Thyroid gland (tissue), 4 donors: ENCODE results near the gene KIRREL2.

Experiments
- POLR2A ChIP-seq, 2 donors: fragments of 450-650 bp; IDR thresholded peaks; one replicate each; pipeline ENCODE4 v1.6.1; 2017; ENCODE audit warnings: antibody characterized with exemption in 2 of 2, mild to moderate bottlenecking in 2 of 2, moderate library complexity in 1 of 2
- TF ChIP-seq, protein P1 (sequence below), 6 experiments: fragments of 200-600 bp in 3 of 6; fragments of 450-650 bp in 3 of 6; sonication (generic) in 3 of 6; IDR thresholded peaks; one replicate each; pipeline ENCODE4 v1.5.1; 2016 to 2019; ENCODE audit warnings: antibody characterized with exemption in 6 of 6, mild to moderate bottlenecking in 2 of 6, inconsistent platforms in 1 of 6, moderate library complexity in 1 of 6

DNA sequence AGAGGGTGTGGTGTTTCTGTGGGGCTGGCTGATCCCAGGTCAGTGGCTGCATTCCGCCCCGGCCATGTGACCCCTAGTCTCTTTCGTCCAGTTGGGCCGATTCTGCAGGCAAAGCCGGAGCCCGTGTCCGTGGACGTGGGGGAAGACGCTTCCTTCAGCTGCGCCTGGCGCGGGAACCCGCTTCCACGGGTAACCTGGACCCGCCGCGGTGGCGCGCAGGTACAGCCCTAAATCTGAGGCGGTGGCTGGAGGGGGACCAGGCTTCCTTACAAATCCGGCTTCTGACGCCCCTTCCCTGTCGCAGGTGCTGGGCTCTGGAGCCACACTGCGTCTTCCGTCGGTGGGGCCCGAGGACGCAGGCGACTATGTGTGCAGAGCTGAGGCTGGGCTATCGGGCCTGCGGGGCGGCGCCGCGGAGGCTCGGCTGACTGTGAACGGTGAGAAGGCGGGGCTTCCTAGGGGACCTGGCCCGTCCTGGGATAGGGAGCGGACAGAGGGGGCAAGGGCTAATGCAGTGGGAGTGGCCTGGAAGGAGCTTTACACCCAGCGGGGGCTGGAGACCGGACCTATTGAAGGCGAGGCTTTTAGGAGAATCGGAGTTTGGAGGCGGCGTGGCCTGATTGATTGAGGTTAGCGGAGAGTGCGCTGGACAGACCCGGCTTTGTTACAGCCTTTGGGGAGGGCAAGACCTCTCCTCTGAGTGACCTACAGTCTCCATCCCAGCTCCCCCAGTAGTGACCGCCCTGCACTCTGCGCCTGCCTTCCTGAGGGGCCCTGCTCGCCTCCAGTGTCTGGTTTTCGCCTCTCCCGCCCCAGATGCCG lies 4.3 kb downstream of the KIRREL2 start:
- TF ChIP-seq, protein P1, sequence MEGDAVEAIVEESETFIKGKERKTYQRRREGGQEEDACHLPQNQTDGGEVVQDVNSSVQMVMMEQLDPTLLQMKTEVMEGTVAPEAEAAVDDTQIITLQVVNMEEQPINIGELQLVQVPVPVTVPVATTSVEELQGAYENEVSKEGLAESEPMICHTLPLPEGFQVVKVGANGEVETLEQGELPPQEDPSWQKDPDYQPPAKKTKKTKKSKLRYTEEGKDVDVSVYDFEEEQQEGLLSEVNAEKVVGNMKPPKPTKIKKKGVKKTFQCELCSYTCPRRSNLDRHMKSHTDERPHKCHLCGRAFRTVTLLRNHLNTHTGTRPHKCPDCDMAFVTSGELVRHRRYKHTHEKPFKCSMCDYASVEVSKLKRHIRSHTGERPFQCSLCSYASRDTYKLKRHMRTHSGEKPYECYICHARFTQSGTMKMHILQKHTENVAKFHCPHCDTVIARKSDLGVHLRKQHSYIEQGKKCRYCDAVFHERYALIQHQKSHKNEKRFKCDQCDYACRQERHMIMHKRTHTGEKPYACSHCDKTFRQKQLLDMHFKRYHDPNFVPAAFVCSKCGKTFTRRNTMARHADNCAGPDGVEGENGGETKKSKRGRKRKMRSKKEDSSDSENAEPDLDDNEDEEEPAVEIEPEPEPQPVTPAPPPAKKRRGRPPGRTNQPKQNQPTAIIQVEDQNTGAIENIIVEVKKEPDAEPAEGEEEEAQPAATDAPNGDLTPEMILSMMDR (IDR thresholded peaks at IDR 0.05): no peak
- TF ChIP-seq POLR2A (IDR thresholded peaks at IDR 0.05): no peak
